ENCODE measurements around the gene PBX1. TPM values are rescaled to one million over a fixed set of nuclear protein-coding genes. Genes with fewer than 3 reads are reported as not detected.
A peak's percentile ranks its signal among the peaks of the same experiment; 100 is the strongest.

Gene PBX1
- total and polyA plus RNA-seq, 4 donors: 2.2 to 17.3 (median 5.1) TPM

GRCh38 chr1:164836614-164837018 lies 277.6 kb downstream of the PBX1 start:
- TF ChIP-seq FOXA2 (IDR thresholded peaks at IDR 0.05): no peak
- peak; percentile 14 for TF ChIP-seq NR2F2 (IDR thresholded peaks at IDR 0.05)
- Histone ChIP-seq H3K27ac (ENCODE audit: low read depth in 1 of 2, low read length in 2 of 2) (no peak overlapping the region), H3K4me1 (ENCODE audit: control insufficient read depth in 4 of 4, insufficient read depth in 4 of 4, low read length in 3 of 4) (no peaks in the 10 kb centered on the region), H3K9me3 (ENCODE audit: control insufficient read depth in 4 of 4, low read length in 3 of 4) (no peaks in the 10 kb centered on the region), H3K27me3 (ENCODE audit: control insufficient read depth in 4 of 4, insufficient read depth in 4 of 4, low read length in 3 of 4) (no peaks in the 10 kb centered on the region), H3K9ac (ENCODE audit: low read depth in 1 of 2, low read length in 2 of 2) (no peak overlapping the region), H3K36me3 (ENCODE audit: control insufficient read depth in 4 of 4, insufficient read depth in 3 of 4, low read depth in 1 of 4, low read length in 3 of 4) (no peaks in the 10 kb centered on the region), H3K4me3 (ENCODE audit: low read depth in 1 of 3, low read length in 3 of 3) (no peak overlapping the region)
- DNase-seq (ENCODE audit: low spot score): no peak
- 88% methylated on average over 7 of the region's 7 CpGs for WGBS

- no peaks in the 10 kb centered on the region for H3K36me3 ChIP-seq (ENCODE audit: control insufficient read depth in 4 of 4, insufficient read depth in 3 of 4, low read depth in 1 of 4, low read length in 3 of 4)
- no peaks in the 10 kb centered on the region for H3K9me3 ChIP-seq (ENCODE audit: control insufficient read depth in 4 of 4, low read length in 3 of 4)
- H3K27ac ChIP-seq (ENCODE audit: low read depth in 1 of 2, low read length in 2 of 2): no peak overlapping the region
- WGBS: 97% methylated on average over 3 of the region's 3 CpGs
- H3K9ac ChIP-seq (ENCODE audit: low read depth in 1 of 2, low read length in 2 of 2): no peak overlapping the region
- H3K4me3 ChIP-seq (ENCODE audit: low read depth in 1 of 3, low read length in 3 of 3): no peak overlapping the region
- no peak for TF ChIP-seq JUND (IDR thresholded peaks at IDR 0.05)
- no peak for TF ChIP-seq EGR1 (IDR thresholded peaks at IDR 0.05; ENCODE audit: low read depth in 2 of 2)
- no peak for TF ChIP-seq NR2F2 (IDR thresholded peaks at IDR 0.05)
- TF ChIP-seq MAX (IDR thresholded peaks at IDR 0.05): no peak
- no peak for DNase-seq (ENCODE audit: low spot score)
- H3K4me1 ChIP-seq (ENCODE audit: control insufficient read depth in 4 of 4, insufficient read depth in 4 of 4, low read length in 3 of 4): no peaks in the 10 kb centered on the region
- no peaks in the 10 kb centered on the region for H3K27me3 ChIP-seq (ENCODE audit: control insufficient read depth in 4 of 4, insufficient read depth in 4 of 4, low read length in 3 of 4)
Observed at GRCh38 chr1:164838786-164839185, 279.8 kb downstream of the PBX1 start.

GRCh38 chr1:164840936-164841335 lies 282.0 kb downstream of the PBX1 start:
- 93% methylated on average over 9 of the region's 9 CpGs for whole genome bisulfite sequencing
- Histone ChIP-seq H3K9ac (ENCODE audit: low read depth in 1 of 2, low read length in 2 of 2) (no peak overlapping the region), H3K4me1 (ENCODE audit: control insufficient read depth in 4 of 4, insufficient read depth in 4 of 4, low read length in 3 of 4) (no peaks in the 10 kb centered on the region), H3K9me3 (ENCODE audit: control insufficient read depth in 4 of 4, low read length in 3 of 4) (no peaks in the 10 kb centered on the region), H3K4me3 (ENCODE audit: low read depth in 1 of 3, low read length in 3 of 3) (no peak overlapping the region), H3K27ac (ENCODE audit: low read depth in 1 of 2, low read length in 2 of 2) (no peak overlapping the region), H3K27me3 (ENCODE audit: control insufficient read depth in 4 of 4, insufficient read depth in 4 of 4, low read length in 3 of 4) (no peaks in the 10 kb centered on the region), H3K36me3 (ENCODE audit: control insufficient read depth in 4 of 4, insufficient read depth in 3 of 4, low read depth in 1 of 4, low read length in 3 of 4) (no peaks in the 10 kb centered on the region)
- DNase-seq (ENCODE audit: low spot score): no peak
- TF ChIP-seq, protein P1, sequence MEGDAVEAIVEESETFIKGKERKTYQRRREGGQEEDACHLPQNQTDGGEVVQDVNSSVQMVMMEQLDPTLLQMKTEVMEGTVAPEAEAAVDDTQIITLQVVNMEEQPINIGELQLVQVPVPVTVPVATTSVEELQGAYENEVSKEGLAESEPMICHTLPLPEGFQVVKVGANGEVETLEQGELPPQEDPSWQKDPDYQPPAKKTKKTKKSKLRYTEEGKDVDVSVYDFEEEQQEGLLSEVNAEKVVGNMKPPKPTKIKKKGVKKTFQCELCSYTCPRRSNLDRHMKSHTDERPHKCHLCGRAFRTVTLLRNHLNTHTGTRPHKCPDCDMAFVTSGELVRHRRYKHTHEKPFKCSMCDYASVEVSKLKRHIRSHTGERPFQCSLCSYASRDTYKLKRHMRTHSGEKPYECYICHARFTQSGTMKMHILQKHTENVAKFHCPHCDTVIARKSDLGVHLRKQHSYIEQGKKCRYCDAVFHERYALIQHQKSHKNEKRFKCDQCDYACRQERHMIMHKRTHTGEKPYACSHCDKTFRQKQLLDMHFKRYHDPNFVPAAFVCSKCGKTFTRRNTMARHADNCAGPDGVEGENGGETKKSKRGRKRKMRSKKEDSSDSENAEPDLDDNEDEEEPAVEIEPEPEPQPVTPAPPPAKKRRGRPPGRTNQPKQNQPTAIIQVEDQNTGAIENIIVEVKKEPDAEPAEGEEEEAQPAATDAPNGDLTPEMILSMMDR (IDR thresholded peaks at IDR 0.05; ENCODE audit: low read depth, low read length, missing input control): no peak
- TF ChIP-seq FOXA2 (IDR thresholded peaks at IDR 0.05) (no peak), RAD21 (IDR thresholded peaks at IDR 0.05) (no peak), NR2F2 (IDR thresholded peaks at IDR 0.05) (no peak), SP1 (IDR thresholded peaks at IDR 0.05) (no peak)

- Histone ChIP-seq H3K4me1 (ENCODE audit: control insufficient read depth in 4 of 4, insufficient read depth in 4 of 4, low read length in 3 of 4) (no peaks in the 10 kb centered on the region), H3K27ac (ENCODE audit: low read depth in 1 of 2, low read length in 2 of 2) (no peak overlapping the region), H3K9ac (ENCODE audit: low read depth in 1 of 2, low read length in 2 of 2) (no peak overlapping the region), H3K9me3 (ENCODE audit: control insufficient read depth in 4 of 4, low read length in 3 of 4) (no peaks in the 10 kb centered on the region), H3K27me3 (ENCODE audit: control insufficient read depth in 4 of 4, insufficient read depth in 4 of 4, low read length in 3 of 4) (no peaks in the 10 kb centered on the region), H3K4me3 (ENCODE audit: low read depth in 1 of 3, low read length in 3 of 3) (no peak overlapping the region), H3K36me3 (ENCODE audit: control insufficient read depth in 4 of 4, insufficient read depth in 3 of 4, low read depth in 1 of 4, low read length in 3 of 4) (no peaks in the 10 kb centered on the region)
- WGBS: 90% methylated on average over 14 of the region's 14 CpGs
- DNase-seq (ENCODE audit: low spot score): no peak
- TF ChIP-seq HNF4A (conservative IDR thresholded peaks at IDR 0.05) (no peak), REST (IDR thresholded peaks at IDR 0.05) (no peak), SP1 (IDR thresholded peaks at IDR 0.05) (no peak), EGR1 (IDR thresholded peaks at IDR 0.05; ENCODE audit: low read depth in 2 of 2) (no peak)
Observed at GRCh38 chr1:164841702-164842465, 282.9 kb downstream of the PBX1 start.
